HepG2 (cell line): ENCODE measurements around the gene TNFSF8. TPM values are rescaled to one million over a fixed set of nuclear protein-coding genes. Genes with fewer than 3 reads are reported as not detected.

Experiments
- ATAC-seq: fragments of 200-7000 bp; cut with Tn5 transposase; 3 replicates; pipeline ENCODE4 v1.9.1; 2020; ENCODE audit warnings: mild to moderate bottlenecking, moderate library complexity
- BruUV-seq: library from RNA; stranded (reverse); fragments of 400-500 nt; replicated peaks from 2 replicates; lab custom pipeline; 2021; lab: Mats Ljungman, UMichigan
- CTCF ChIA-PET: fragments of 300-600 bp; formaldehyde crosslinking; extraction: SDS; loops from one replicate; lab custom pipeline; 2021; ENCODE audit warnings: low total read pairs, inconsistent platforms, low intra/inter-chr PET ratio; lab: Yijun Ruan, JAX
- POLR2A ChIA-PET: fragments of 350-600 bp; sonication (Branson Sonifier 250); formaldehyde crosslinking; loops from one replicate; lab custom pipeline; 2020; ENCODE audit warnings: antibody characterized with exemption, inconsistent platforms; lab: Yijun Ruan, JAX
- DNase-seq: peaks from one replicate; pipeline ENCODE4 v3.0.0-alpha.2; 2015; ENCODE audit warnings: low spot score
- FAIRE-seq: peaks from 3 replicates; lab custom pipeline; 2011; peaks lifted over from hg19 to GRCh38; lab: Jason Lieb, UNC
- H2AFZ ChIP-seq: one replicate; pipeline ENCODE4 v1.6.1; 2011; ENCODE audit warnings: low read length, inconsistent platforms
- H3K27ac ChIP-seq: fragments of 300-600 bp; 3 replicates; pipeline ENCODE4 v1.8.0; 2011; ENCODE audit warnings: mixed run types, mild to moderate bottlenecking, mixed read lengths, low read length, inconsistent platforms; ENCODE audit not compliant: insufficient read depth; ENCODE audit errors: extremely low read length
- H3K27me3 ChIP-seq, 2 experiments: fragments of 200-600 bp in 1 of 2; 2 replicates in 1 of 2; 3 replicates in 1 of 2; pipeline versions ENCODE4 v1.6.0 to v1.8.0; 2011; ENCODE audit warnings: low read length in 2 of 2, mild to moderate bottlenecking in 2 of 2, moderate library complexity in 2 of 2, inconsistent platforms in 1 of 2; ENCODE audit not compliant: insufficient read depth in 2 of 2, control insufficient read depth in 1 of 2
- H3K36me3 ChIP-seq, 2 experiments: fragments of 200-600 bp in 1 of 2; replicated peaks in 1 of 2; 2 replicates in 1 of 2; 3 replicates in 1 of 2; pipeline versions ENCODE4 v1.5.1 to v1.8.0; 2011; ENCODE audit warnings: low read length in 2 of 2, inconsistent platforms in 1 of 2; ENCODE audit not compliant: insufficient read depth in 2 of 2, control insufficient read depth in 1 of 2
- H3K4me1 ChIP-seq: 2 replicates; pipeline ENCODE4 v1.5.1; 2012; ENCODE audit warnings: low read length, inconsistent platforms; ENCODE audit not compliant: insufficient read depth
- H3K4me2 ChIP-seq: 2 replicates; pipeline ENCODE4 v1.6.0; 2011; ENCODE audit warnings: low read depth, low read length, inconsistent platforms
- H3K4me3 ChIP-seq, 3 experiments: fragments of 200-600 bp in 1 of 3; sonication (generic), shearing (Covaris generic) in 1 of 3; replicated peaks in 1 of 3; 2 replicates each; pipeline ENCODE4 v1.5.1; 2011 to 2016; ENCODE audit warnings: low read length in 3 of 3, inconsistent platforms in 2 of 3, low read depth in 2 of 3, mild to moderate bottlenecking in 2 of 3, control low read depth in 1 of 3, mixed read lengths in 1 of 3; ENCODE audit not compliant: insufficient read depth in 1 of 3
- H3K79me2 ChIP-seq: one replicate; pipeline ENCODE4 v1.6.1; 2011; ENCODE audit warnings: low read length, inconsistent platforms; ENCODE audit not compliant: insufficient read depth
- H3K9ac ChIP-seq: 2 replicates; pipeline ENCODE4 v1.6.0; 2011; ENCODE audit warnings: mild to moderate bottlenecking, low read depth, low read length, inconsistent platforms; ENCODE audit not compliant: insufficient read depth
- H3K9me3 ChIP-seq: 2 replicates; pipeline ENCODE4 v1.5.1; 2012; ENCODE audit warnings: mild to moderate bottlenecking, low read length
- H4K20me1 ChIP-seq: 2 replicates; pipeline ENCODE4 v1.6.0; 2011; ENCODE audit warnings: inconsistent platforms, mild to moderate bottlenecking, low read length, moderate library complexity; ENCODE audit not compliant: insufficient read depth
- ARHGAP35 ChIP-seq: sonication (generic); formaldehyde crosslinking; IDR thresholded peaks from 2 replicates; pipeline ENCODE4 v1.9.0; 2022; ENCODE audit warnings: mild to moderate bottlenecking, inconsistent platforms, moderate library complexity, missing genetic modification reagents, borderline replicate concordance
- CAMTA2 ChIP-seq: sonication (generic); formaldehyde crosslinking; IDR thresholded peaks from 2 replicates; pipeline ENCODE4 v1.4.0; 2020; ENCODE audit warnings: mild to moderate bottlenecking, missing genetic modification reagents, borderline replicate concordance
- EEA1 ChIP-seq: sonication (generic); formaldehyde crosslinking; IDR thresholded peaks from 2 replicates; pipeline ENCODE4 v1.5.1; 2020; ENCODE audit warnings: mild to moderate bottlenecking, missing genetic modification reagents, borderline replicate concordance
- HNRNPH1 ChIP-seq: fragments of 200-400 bp; formaldehyde crosslinking; optimal IDR thresholded peaks from 2 replicates; pipeline ENCODE3; 2017; ENCODE audit warnings: mild to moderate bottlenecking, low read depth, low read length
- JDP2 ChIP-seq: sonication (generic); formaldehyde crosslinking; IDR thresholded peaks from 2 replicates; pipeline ENCODE4 v1.8.1; 2022; ENCODE audit warnings: missing genetic modification reagents, borderline replicate concordance
- KAT8 ChIP-seq: IDR thresholded peaks from 2 replicates; pipeline ENCODE4 v1.6.1; 2016; ENCODE audit warnings: missing genetic modification reagents, missing compliant biosample characterization
- KLF6 ChIP-seq: IDR thresholded peaks from 2 replicates; pipeline ENCODE4 v1.8.0; 2016; ENCODE audit warnings: missing biosample characterization, missing genetic modification reagents
- MLLT10 ChIP-seq: sonication (generic); formaldehyde crosslinking; IDR thresholded peaks from 2 replicates; pipeline ENCODE4 v1.4.0; 2020; ENCODE audit warnings: missing genetic modification reagents
- MTA3 ChIP-seq: sonication (generic); formaldehyde crosslinking; IDR thresholded peaks from 2 replicates; pipeline ENCODE4 v1.4.0; 2020; ENCODE audit warnings: missing genetic modification reagents
- NCOA5 ChIP-seq: sonication (generic); formaldehyde crosslinking; IDR thresholded peaks from 2 replicates; pipeline ENCODE4 v1.4.0; 2020; ENCODE audit warnings: missing genetic modification reagents
- SALL2 ChIP-seq: sonication (generic); formaldehyde crosslinking; IDR thresholded peaks from 2 replicates; pipeline ENCODE4 v1.8.1; 2023; ENCODE audit warnings: mild to moderate bottlenecking, missing genetic modification reagents, inconsistent platforms
- SMAD9 ChIP-seq: sonication (generic); formaldehyde crosslinking; IDR thresholded peaks from 2 replicates; pipeline ENCODE4 v1.5.1; 2020; ENCODE audit warnings: mild to moderate bottlenecking, missing genetic modification reagents
- SRSF4 ChIP-seq: fragments of 200-400 bp; formaldehyde crosslinking; IDR thresholded peaks from one replicate; pipeline ENCODE4 v1.6.1; 2018; ENCODE audit warnings: mild to moderate bottlenecking, low read depth, low read length, moderate library complexity; ENCODE audit not compliant: poor library complexity, severe bottlenecking
- SRY ChIP-seq: sonication (generic); formaldehyde crosslinking; IDR thresholded peaks from 2 replicates; pipeline ENCODE4 v1.8.0; 2022; ENCODE audit warnings: mild to moderate bottlenecking, missing genetic modification reagents
- ZBTB43 ChIP-seq: sonication (generic); formaldehyde crosslinking; conservative IDR thresholded peaks from 2 replicates; pipeline ENCODE4 v1.4.0; 2020; ENCODE audit warnings: missing genetic modification reagents
- ZNF256 ChIP-seq: sonication (generic); formaldehyde crosslinking; conservative IDR thresholded peaks from 2 replicates; pipeline ENCODE4 v1.4.0; 2020; ENCODE audit warnings: missing genetic modification reagents
- ZNF263 ChIP-seq: sonication (generic); formaldehyde crosslinking; IDR thresholded peaks from 2 replicates; pipeline ENCODE4 v1.4.0; 2020; ENCODE audit warnings: missing genetic modification reagents
- ZNF331 ChIP-seq: sonication (generic); formaldehyde crosslinking; IDR thresholded peaks from 2 replicates; pipeline ENCODE4 v1.4.0; 2020; ENCODE audit warnings: missing genetic modification reagents
- ZNF350 ChIP-seq: sonication (generic); formaldehyde crosslinking; IDR thresholded peaks from 2 replicates; pipeline ENCODE4 v1.4.0; 2020; ENCODE audit warnings: mild to moderate bottlenecking, low read depth, missing genetic modification reagents, borderline replicate concordance
- ZNF550 ChIP-seq: sonication (generic); formaldehyde crosslinking; IDR thresholded peaks from 2 replicates; pipeline ENCODE4 v1.4.0; 2020; ENCODE audit warnings: mild to moderate bottlenecking, missing genetic modification reagents, borderline replicate concordance
- ZSCAN12 ChIP-seq: sonication (generic); formaldehyde crosslinking; IDR thresholded peaks from 2 replicates; pipeline ENCODE4 v1.9.0; 2021; ENCODE audit warnings: mild to moderate bottlenecking, missing genetic modification reagents
- WGBS: methylation state at CpG from one replicate; pipeline ENCODE4 v1.1.6; 2017; ENCODE audit warnings: low lambda C conversion rate; 5-methylcytosine and 5-hydroxymethylcytosine counted together
- in situ Hi-C: cut with HindIII; loops from 2 replicates; pipeline ENCODE4 v1.10.0; 2017; ENCODE audit warnings: low pct_unique_long_range_greater_than_20kb; ENCODE audit not compliant: extremely low pct_ligation_motif_present
- intact Hi-C: fragments of 100-400 bp; cut with micrococcal nuclease; formaldehyde crosslinking; loops from one replicate; pipeline ENCODE4 v1.10.0; 2022; ENCODE audit not compliant: unreplicated experiment
- polyA plus RNA-seq, 8 experiments: library from polyadenylated mRNA; depleted of rRNA in 3 of 8; stranded (reverse) in 7 of 8; unstranded in 1 of 8; fragments of >200 nt; fragmentation: Illumina TruSeq in 4 of 8; extraction: Trizol in 4 of 8; gene quantifications; 2 replicates each; pipeline versions ENCODE4 v1.2.1 to v1.2.3, GENCODE V29; 2011 to 2016; ENCODE audit warnings: low read depth in 4 of 8, missing spikeins in 1 of 8, mixed read lengths in 1 of 8; ENCODE audit not compliant: insufficient read depth in 1 of 8
- total RNA-seq, 5 experiments: library from RNA; depleted of rRNA; stranded (reverse); fragments of >200 nt; fragmentation: Illumina TruSeq; extraction: Trizol; gene quantifications; 2 replicates each; pipeline ENCODE4 v1.2.3, GENCODE V29; 2016; ENCODE audit warnings: low read depth in 1 of 5

Gene TNFSF8
- total and polyA plus RNA-seq, 2 of the 13 experiments (the other 11 are each of a cell fraction or from before 2014, with no cell fraction given): not detected

GRCh38 chr9:114928136-114928535 is 2.3 kb downstream of the TNFSF8 start:
- no peak overlapping the region for H3K4me2 ChIP-seq
- FAIRE-seq: no peak
- CTCF ChIA-PET: no interaction called here
- no peak for ATAC-seq
- no peaks in the 10 kb centered on the region for H3K4me1 ChIP-seq
- H4K20me1 ChIP-seq: no peaks in the 10 kb centered on the region
- H3K27me3 ChIP-seq: peaks cover 0 to 26% of the 10 kb centered on the region in 2 experiments; a peak in 4 of 5 replicates
- no TSS peak for BruUV-seq
- H3K9ac ChIP-seq: no peak overlapping the region
- intact Hi-C loops: no loop called here
- TF ChIP-seq NCOA5 (CRISPR knock-in tag) (no peak), EEA1 (CRISPR knock-in tag) (no peak)
- TF ChIP-seq, all 625 proteins: peak for 0
- Histone ChIP-seq H3K4me3 (no peak overlapping the region), H2AFZ (no peak overlapping the region), H3K79me2 (no peaks in the 10 kb centered on the region), H3K27ac (no peak overlapping the region), H3K9me3 (no peaks in the 10 kb centered on the region), H3K36me3 (no peaks in the 10 kb centered on the region)
- in situ Hi-C loops: no loop called here
- WGBS: 59% methylated on average over 3 of the region's 3 CpGs
- DNase-seq: no peak
- POLR2A ChIA-PET: no interaction called here

- TF ChIP-seq SRSF4: no peak
- TF ChIP-seq SRY: no peak
- no peak for TF ChIP-seq ZSCAN12 (CRISPR knock-in tag)
- TF ChIP-seq SMAD9 (CRISPR knock-in tag): no peak
- no peak for TF ChIP-seq KLF6 (CRISPR knock-in tag)
- no peak for TF ChIP-seq ZNF331 (CRISPR knock-in tag)
- TF ChIP-seq MTA3 (CRISPR knock-in tag): no peak
- TF ChIP-seq ZBTB43: no peak
- TF ChIP-seq SALL2 (CRISPR knock-in tag): no peak
- TF ChIP-seq CAMTA2 (CRISPR knock-in tag): no peak
- TF ChIP-seq ZNF550 (CRISPR knock-in tag): no peak
- no peak for TF ChIP-seq ZNF350 (CRISPR knock-in tag)
- TF ChIP-seq HNRNPH1: no peak
- no peak for TF ChIP-seq MLLT10
- no peak for TF ChIP-seq ARHGAP35 (CRISPR knock-in tag)
- no peak for TF ChIP-seq ZNF256 (CRISPR knock-in tag)
- TF ChIP-seq JDP2 (CRISPR knock-in tag): no peak
- TF ChIP-seq ZNF263 (CRISPR knock-in tag): no peak
- TF ChIP-seq KAT8 (CRISPR knock-in tag): no peak
- Histone ChIP-seq H3K4me2 (no peak overlapping the region), H3K4me3 (no peak overlapping the region), H3K79me2 (no peaks in the 10 kb centered on the region), H3K27me3 (0 out of 5 replicates have a peak, but pooled peaks cover 0 to 7% of the 10 kb centered on the region in 2 experiments), H3K9me3 (no peaks in the 10 kb centered on the region), H3K36me3 (no peaks in the 10 kb centered on the region), H4K20me1 (no peaks in the 10 kb centered on the region), H2AFZ (no peak overlapping the region), H3K9ac (no peak overlapping the region), H3K27ac (no peak overlapping the region), H3K4me1 (no peaks in the 10 kb centered on the region)
- DNase-seq: no peak
- ChIA-PET POLR2A (no interaction called here), CTCF (no interaction called here)
- no peak for FAIRE-seq
- 5% methylated on average over 2 of the region's 2 CpGs for WGBS
- in situ Hi-C loops: no loop called here
- intact Hi-C loops: no loop called here
- no peak for ATAC-seq
- no TSS peak for BruUV-seq
These were observed 4.7 kb downstream of the TNFSF8 start for GRCh38 chr9:114925672-114926071.
